ENCODE data around the gene SOD1.
"Not testable (repeated sequence)": the region's sequence is repeated elsewhere in the genome, so short reads cannot be mapped to it uniquely, and the experiment has no call there.

SOD1 gene

GRCh38 chr21:31647650-31648049 is 11.8 kb upstream of the SOD1 start:
- Histone ChIP-seq H3K4ac (ENCODE audit: low read length) (no peak overlapping the region), H2BK120ac (ENCODE audit: low read depth, low read length) (no peak overlapping the region), H3K4me2 (ENCODE audit: insufficient read depth, low read length, poor library complexity, severe bottlenecking) (no peak overlapping the region), H2BK12ac (ENCODE audit: low read length) (no peak overlapping the region), H2BK5ac (ENCODE audit: low read length) (no peak overlapping the region), H2AK5ac (ENCODE audit: low read depth, low read length) (no peak overlapping the region), H3K4me1 (ENCODE audit: control insufficient read depth in 2 of 2, insufficient read depth in 1 of 2, low read depth in 1 of 2, low read length in 2 of 2) (no peaks in the 10 kb centered on the region), H3K36me3 (replicated peaks in 1 of 2; ENCODE audit: control insufficient read depth in 2 of 2, insufficient read depth in 2 of 2, low read length in 2 of 2) (no peaks in the 10 kb centered on the region), H3K79me1 (ENCODE audit: low read depth, low read length) (no peaks in the 10 kb centered on the region), H4K91ac (ENCODE audit: low read depth, low read length, poor library complexity) (no peak overlapping the region), H3K23ac (ENCODE audit: low read depth, low read length, poor library complexity) (no peak overlapping the region), H3K4me3 (ENCODE audit: low read length in 2 of 2) (no peak overlapping the region), H3K14ac (ENCODE audit: low read length) (no peak overlapping the region), H3K9me3 (replicated peaks in 1 of 2; ENCODE audit: control insufficient read depth in 2 of 2, insufficient read depth in 1 of 2, low read depth in 1 of 2, low read length in 2 of 2) (peaks cover 0 to 2% of the 10 kb centered on the region in 2 donors), H3K27ac (replicated peaks; ENCODE audit: low read length) (no peak overlapping the region), H3K18ac (ENCODE audit: low read length) (no peak overlapping the region), H2AFZ (ENCODE audit: low read length) (no peak overlapping the region), H2BK15ac (ENCODE audit: low read length) (no peak overlapping the region), H4K8ac (ENCODE audit: low read depth, low read length) (no peak overlapping the region), H3K9ac (ENCODE audit: low read depth, low read length, poor library complexity) (no peak overlapping the region), H3K27me3 (ENCODE audit: control insufficient read depth in 3 of 3, insufficient read depth in 3 of 3, low read depth in 1 of 3, low read length in 3 of 3) (no peaks in the 10 kb centered on the region)
- WGBS, 2 donors (ENCODE audit: extremely low coverage in 2 of 2, insufficient read length in 2 of 2, insufficient replicate concordance in 1 of 2) = no CpG with 5 or more reads among the region's 3 CpGs
- DNase-seq (ENCODE audit: low spot score) = no peak

DNA sequence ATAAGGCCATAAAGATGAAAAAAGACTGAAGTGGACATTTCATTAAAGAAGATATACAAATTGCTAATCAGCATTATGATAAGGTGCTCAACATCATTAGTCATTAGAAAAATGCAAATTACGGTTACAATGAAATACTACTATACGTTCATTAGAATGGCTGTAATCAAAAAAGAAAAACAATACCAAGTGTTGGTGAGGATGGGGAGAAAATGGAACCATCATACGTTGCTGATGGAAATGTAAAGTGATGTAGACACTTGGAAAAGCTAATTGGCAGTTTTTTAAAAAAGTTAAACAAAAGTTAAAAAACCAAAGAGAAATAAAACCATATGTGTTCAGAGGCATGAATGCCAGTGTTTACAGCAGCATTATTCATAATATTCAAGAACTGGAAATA is 8.6 kb upstream of the SOD1 start:
- no CpG with 5 or more reads among the region's 3 CpGs for WGBS, 2 donors (ENCODE audit: extremely low coverage in 2 of 2, insufficient read length in 2 of 2, insufficient replicate concordance in 1 of 2)

GRCh38 chr21:31651491-31651890 is 8.0 kb upstream of the SOD1 start:
- not testable (repeated sequence) for H3K9me3 ChIP-seq (replicated peaks in 1 of 2; ENCODE audit: control insufficient read depth in 2 of 2, insufficient read depth in 1 of 2, low read depth in 1 of 2, low read length in 2 of 2); H3K79me1 ChIP-seq (ENCODE audit: low read depth, low read length); H3K36me3 ChIP-seq (replicated peaks in 1 of 2; ENCODE audit: control insufficient read depth in 2 of 2, insufficient read depth in 2 of 2, low read length in 2 of 2); H3K4ac ChIP-seq (ENCODE audit: low read length); H3K4me2 ChIP-seq (ENCODE audit: insufficient read depth, low read length, poor library complexity, severe bottlenecking); H3K9ac ChIP-seq (ENCODE audit: low read depth, low read length, poor library complexity); H2BK5ac ChIP-seq (ENCODE audit: low read length); H3K14ac ChIP-seq (ENCODE audit: low read length); H2BK15ac ChIP-seq (ENCODE audit: low read length); H3K4me1 ChIP-seq (ENCODE audit: control insufficient read depth in 2 of 2, insufficient read depth in 1 of 2, low read depth in 1 of 2, low read length in 2 of 2); H2AFZ ChIP-seq (ENCODE audit: low read length); DNase-seq (ENCODE audit: low spot score); H3K27me3 ChIP-seq (ENCODE audit: control insufficient read depth in 3 of 3, insufficient read depth in 3 of 3, low read depth in 1 of 3, low read length in 3 of 3); H2BK12ac ChIP-seq (ENCODE audit: low read length); H2BK120ac ChIP-seq (ENCODE audit: low read depth, low read length); H3K18ac ChIP-seq (ENCODE audit: low read length); H3K27ac ChIP-seq (replicated peaks; ENCODE audit: low read length); H3K4me3 ChIP-seq (ENCODE audit: low read length in 2 of 2); H4K91ac ChIP-seq (ENCODE audit: low read depth, low read length, poor library complexity); H3K23ac ChIP-seq (ENCODE audit: low read depth, low read length, poor library complexity); H2AK5ac ChIP-seq (ENCODE audit: low read depth, low read length); H4K8ac ChIP-seq (ENCODE audit: low read depth, low read length)
- WGBS, 2 donors (ENCODE audit: extremely low coverage in 2 of 2, insufficient read length in 2 of 2, insufficient replicate concordance in 1 of 2) = no CpG with 5 or more reads among the region's 4 CpGs

More for the DNA sequence above, 8.6 kb upstream of the SOD1 start:
- Histone ChIP-seq H3K9me3 (replicated peaks in 1 of 2; ENCODE audit: control insufficient read depth in 2 of 2, insufficient read depth in 1 of 2, low read depth in 1 of 2, low read length in 2 of 2) (peaks cover 0 to 2% of the 10 kb centered on the region in 2 donors), H2AFZ (ENCODE audit: low read length) (no peak overlapping the region), H4K8ac (ENCODE audit: low read depth, low read length) (no peak overlapping the region), H3K18ac (ENCODE audit: low read length) (no peak overlapping the region), H3K4me3 (ENCODE audit: low read length in 2 of 2) (no peak overlapping the region), H2BK5ac (ENCODE audit: low read length) (no peak overlapping the region), H2BK12ac (ENCODE audit: low read length) (no peak overlapping the region), H2BK15ac (ENCODE audit: low read length) (no peak overlapping the region), H2BK120ac (ENCODE audit: low read depth, low read length) (no peak overlapping the region), H3K23ac (ENCODE audit: low read depth, low read length, poor library complexity) (no peak overlapping the region), H2AK5ac (ENCODE audit: low read depth, low read length) (no peak overlapping the region), H3K4me1 (ENCODE audit: control insufficient read depth in 2 of 2, insufficient read depth in 1 of 2, low read depth in 1 of 2, low read length in 2 of 2) (no peaks in the 10 kb centered on the region), H3K27ac (replicated peaks; ENCODE audit: low read length) (no peak overlapping the region), H3K79me1 (ENCODE audit: low read depth, low read length) (no peaks in the 10 kb centered on the region), H3K36me3 (replicated peaks in 1 of 2; ENCODE audit: control insufficient read depth in 2 of 2, insufficient read depth in 2 of 2, low read length in 2 of 2) (no peaks in the 10 kb centered on the region), H4K91ac (ENCODE audit: low read depth, low read length, poor library complexity) (no peak overlapping the region), H3K9ac (ENCODE audit: low read depth, low read length, poor library complexity) (no peak overlapping the region), H3K14ac (ENCODE audit: low read length) (no peak overlapping the region), H3K27me3 (ENCODE audit: control insufficient read depth in 3 of 3, insufficient read depth in 3 of 3, low read depth in 1 of 3, low read length in 3 of 3) (no peaks in the 10 kb centered on the region), H3K4me2 (ENCODE audit: insufficient read depth, low read length, poor library complexity, severe bottlenecking) (no peak overlapping the region), H3K4ac (ENCODE audit: low read length) (no peak overlapping the region)
- no peak for DNase-seq (ENCODE audit: low spot score)

- H2BK12ac ChIP-seq (ENCODE audit: low read length) = no peak overlapping the region
Measured at GRCh38 chr21:31654340-31654739, 5.2 kb upstream of the SOD1 start.

More at GRCh38 chr21:31654340-31654739, 5.2 kb upstream of the SOD1 start:
- Histone ChIP-seq H3K4me3 (ENCODE audit: low read length in 2 of 2) (no peak overlapping the region), H2BK120ac (ENCODE audit: low read depth, low read length) (no peak overlapping the region), H3K4ac (ENCODE audit: low read length) (no peak overlapping the region), H3K27ac (replicated peaks; ENCODE audit: low read length) (no peak overlapping the region), H3K18ac (ENCODE audit: low read length) (peak overlapping the region; percentile 28), H3K4me1 (ENCODE audit: control insufficient read depth in 2 of 2, insufficient read depth in 1 of 2, low read depth in 1 of 2, low read length in 2 of 2) (no peaks in the 10 kb centered on the region), H4K8ac (ENCODE audit: low read depth, low read length) (peak overlapping the region; percentile 17), H4K91ac (ENCODE audit: low read depth, low read length, poor library complexity) (no peak overlapping the region), H2AFZ (ENCODE audit: low read length) (no peak overlapping the region), H3K9ac (ENCODE audit: low read depth, low read length, poor library complexity) (peak overlapping the region; percentile 21), H2BK15ac (ENCODE audit: low read length) (no peak overlapping the region), H3K27me3 (ENCODE audit: control insufficient read depth in 3 of 3, insufficient read depth in 3 of 3, low read depth in 1 of 3, low read length in 3 of 3) (no peaks in the 10 kb centered on the region), H3K36me3 (replicated peaks in 1 of 2; ENCODE audit: control insufficient read depth in 2 of 2, insufficient read depth in 2 of 2, low read length in 2 of 2) (no peaks in the 10 kb centered on the region), H3K23ac (ENCODE audit: low read depth, low read length, poor library complexity) (peak overlapping the region; percentile 89), H3K79me1 (ENCODE audit: low read depth, low read length) (no peaks in the 10 kb centered on the region), H2BK5ac (ENCODE audit: low read length) (no peak overlapping the region), H3K4me2 (ENCODE audit: insufficient read depth, low read length, poor library complexity, severe bottlenecking) (no peak overlapping the region), H3K9me3 (replicated peaks in 1 of 2; ENCODE audit: control insufficient read depth in 2 of 2, insufficient read depth in 1 of 2, low read depth in 1 of 2, low read length in 2 of 2) (no peaks in the 10 kb centered on the region), H2AK5ac (ENCODE audit: low read depth, low read length) (no peak overlapping the region), H3K14ac (ENCODE audit: low read length) (no peak overlapping the region)
- no peak for DNase-seq (ENCODE audit: low spot score)
- no CpG with 5 or more reads among the region's 20 CpGs for WGBS, 2 donors (ENCODE audit: extremely low coverage in 2 of 2, insufficient read length in 2 of 2, insufficient replicate concordance in 1 of 2)
